GM03348 (cell line): ENCODE measurements around the gene HIBADH.

Experiments
- DNase-seq: peaks from one replicate; pipeline ENCODE4 v3.0.0; 2012; ENCODE audit warnings: low spot score

HIBADH gene

GRCh38 chr7:27662490-27663205 is at the start of gene HIBADH:
Gene HIBADH (minus strand): TSS chr7:27662883. CDS start chr7:27662788, 95 bp downstream.
- peak; percentile 98 for DNase-seq

- DNase-seq, result no peak
Measured at GRCh38 chr7:27712217-27712616, 49.5 kb upstream of the HIBADH start.

GRCh38 chr7:27709137-27710075 is 46.7 kb upstream of the HIBADH start:
- peak; percentile 65 for DNase-seq

- no peak for DNase-seq
Measured at GRCh38 chr7:27708485-27708884, 45.8 kb upstream of the HIBADH start.

- no peak for DNase-seq
Measured at GRCh38 chr7:27705200-27705594, 42.5 kb upstream of the HIBADH start.

GRCh38 chr7:27704422-27705199 is 41.9 kb upstream of the HIBADH start:
- no peak for DNase-seq

GRCh38 chr7:27703181-27703580 is 40.5 kb upstream of the HIBADH start:
- DNase-seq, result no peak

- no peak for DNase-seq
Measured at GRCh38 chr7:27700501-27700900, 37.8 kb upstream of the HIBADH start.

- no peak for DNase-seq
Measured at GRCh38 chr7:27699751-27700150, 37.1 kb upstream of the HIBADH start.

GRCh38 chr7:27697861-27698430 is 35.3 kb upstream of the HIBADH start:
- DNase-seq, result no peak

- DNase-seq, result no peak
Measured at GRCh38 chr7:27695096-27695495, 32.4 kb upstream of the HIBADH start.

GRCh38 chr7:27693794-27694193 is 31.1 kb upstream of the HIBADH start:
- DNase-seq, result no peak

- no peak for DNase-seq
Measured at GRCh38 chr7:27690649-27691048, 28.0 kb upstream of the HIBADH start.

- peak; percentile 26 for DNase-seq
Measured at GRCh38 chr7:27689591-27690164, 27.0 kb upstream of the HIBADH start.

- DNase-seq, result no peak
Measured at GRCh38 chr7:27689150-27689549, 26.5 kb upstream of the HIBADH start.

- DNase-seq, result no peak
Measured at GRCh38 chr7:27688646-27689045, 26.0 kb upstream of the HIBADH start.

- peak; percentile 5 for DNase-seq
Measured at GRCh38 chr7:27688056-27688455, 25.4 kb upstream of the HIBADH start.

- DNase-seq, result no peak
Measured at GRCh38 chr7:27686315-27686714, 23.6 kb upstream of the HIBADH start.

GRCh38 chr7:27685893-27686292 is 23.2 kb upstream of the HIBADH start:
- no peak for DNase-seq

- no peak for DNase-seq
Measured at GRCh38 chr7:27685209-27685608, 22.5 kb upstream of the HIBADH start.

- no peak for DNase-seq
Measured at GRCh38 chr7:27684491-27684890, 21.8 kb upstream of the HIBADH start.

GRCh38 chr7:27680610-27681009 is 17.9 kb upstream of the HIBADH start:
- no peak for DNase-seq
